NK-92 (cell line): ENCODE data around the gene OR2C1.

Experiments used
- DNase-seq: peaks from one replicate; lab custom pipeline; 2025; ENCODE audit not compliant: unreplicated experiment; lab: John Stamatoyannopoulos, UW

The OR2C1 gene

DNA sequence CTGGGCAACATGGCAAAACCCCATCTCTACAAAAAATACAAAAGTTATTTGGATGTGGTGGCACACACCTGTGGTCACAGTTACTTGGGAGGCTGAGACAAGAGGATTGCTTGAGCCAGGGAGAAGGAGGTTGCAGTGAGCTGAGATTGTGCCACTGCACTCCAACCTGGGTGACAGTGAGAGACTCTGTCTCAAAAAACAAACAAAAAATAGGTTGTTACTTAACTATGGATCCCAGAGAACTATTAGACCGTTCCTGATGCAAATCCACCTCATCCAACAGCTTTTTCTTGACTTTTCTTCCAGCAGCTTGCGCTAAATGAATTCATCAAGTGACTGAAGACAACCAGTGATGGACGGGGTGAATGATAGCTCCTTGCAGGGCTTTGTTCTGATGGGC, at the start of gene OR2C1:
Gene OR2C1, plus strand, starts transcription at position 301 of the 400 bp plus-strand sequence. Its CDS starts 52 bp downstream, at position 353.
- DNase-seq, result no peak

GRCh38 chr16:3306078-3306477, 49.6 kb upstream of the OR2C1 start:
- no peak for DNase-seq

- DNase-seq, result no peak
Observed at GRCh38 chr16:3311496-3311895, 44.2 kb upstream of the OR2C1 start.

GRCh38 chr16:3317315-3317999, 38.2 kb upstream of the OR2C1 start:
- no peak for DNase-seq

- DNase-seq, result no peak
Observed at GRCh38 chr16:3321816-3322215, 33.9 kb upstream of the OR2C1 start.

- no peak for DNase-seq
Observed at GRCh38 chr16:3327514-3327913, 28.2 kb upstream of the OR2C1 start.

DNA sequence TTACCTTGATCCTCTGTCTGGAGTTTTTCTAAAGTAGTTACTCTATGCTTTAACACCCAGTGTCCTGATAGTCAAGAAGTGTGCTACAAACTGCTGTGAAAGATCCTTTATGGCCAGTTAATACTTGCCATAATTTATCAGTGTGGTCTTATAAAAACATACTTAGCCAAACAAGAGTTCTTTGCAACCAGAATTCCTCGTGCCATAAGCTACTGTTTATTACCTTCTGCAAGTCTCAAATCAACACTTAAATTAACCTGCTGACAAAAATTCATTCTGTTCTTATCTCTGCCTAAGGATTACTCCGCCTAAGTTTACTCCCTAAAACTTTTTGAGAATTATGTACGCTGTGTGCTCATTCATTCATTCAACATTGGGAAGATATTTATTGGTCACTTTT, 27.6 kb upstream of the OR2C1 start:
- no peak for DNase-seq

GRCh38 chr16:3328643-3329042, 27.0 kb upstream of the OR2C1 start:
- DNase-seq, result no peak

DNA sequence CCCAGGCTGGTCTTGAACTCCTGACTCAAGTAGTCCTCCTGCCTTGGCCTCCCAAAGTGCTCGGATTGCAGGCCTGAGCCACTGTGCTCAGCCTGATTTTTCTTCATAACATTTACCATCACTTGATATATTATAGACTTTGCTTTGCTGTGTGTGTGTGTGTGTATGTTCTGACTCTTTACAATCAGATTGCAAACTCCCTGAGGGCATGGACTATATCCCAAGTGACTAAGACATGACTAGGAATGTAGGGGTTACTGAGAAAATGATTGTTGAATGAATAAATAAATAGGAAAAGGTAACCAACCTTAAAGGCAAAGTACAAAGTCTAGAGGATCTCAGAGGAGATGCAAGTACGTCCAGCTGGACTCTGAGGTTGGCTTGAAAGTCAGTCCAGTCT, 9.6 kb upstream of the OR2C1 start:
- no peak for DNase-seq

DNA sequence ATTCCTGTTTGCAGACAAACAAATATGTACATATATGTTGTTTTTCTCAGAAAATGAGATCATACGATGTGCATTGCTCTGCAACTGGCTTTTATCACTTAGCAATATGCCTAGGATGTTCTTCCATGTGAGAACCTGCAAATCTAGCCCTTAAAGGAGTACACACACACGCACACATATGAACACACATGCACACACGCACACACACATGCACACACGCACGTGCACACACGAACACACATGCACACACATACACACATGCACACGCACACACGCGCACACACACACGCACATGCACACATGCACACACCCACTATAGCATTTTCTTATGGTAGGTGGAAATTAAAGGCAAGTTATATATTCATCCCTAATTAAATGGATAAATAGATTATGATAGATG, 8.1 kb upstream of the OR2C1 start:
- no peak for DNase-seq

- DNase-seq, result no peak
Observed at GRCh38 chr16:3348547-3349167, 7.0 kb upstream of the OR2C1 start.

DNA sequence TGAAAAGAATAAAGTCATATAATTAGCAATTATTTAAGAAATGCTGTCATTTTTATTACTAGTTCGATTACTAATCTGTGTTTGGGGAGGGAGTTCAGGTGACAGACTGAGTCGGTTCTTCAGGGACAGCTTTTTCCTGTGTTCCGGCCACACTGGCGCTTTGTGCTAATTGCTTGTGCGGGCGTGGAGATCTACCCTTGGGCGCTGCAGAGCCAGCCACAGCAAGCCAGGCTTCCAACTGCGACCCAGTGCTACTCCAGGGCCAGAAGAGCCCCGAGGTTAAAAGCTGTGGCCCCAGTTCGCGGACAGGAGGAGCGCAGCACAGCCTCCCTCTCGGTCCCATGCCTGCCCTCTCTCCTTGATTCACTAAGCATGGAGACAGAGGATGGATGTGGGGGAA, 6.5 kb upstream of the OR2C1 start:
- DNase-seq, result no peak

DNA sequence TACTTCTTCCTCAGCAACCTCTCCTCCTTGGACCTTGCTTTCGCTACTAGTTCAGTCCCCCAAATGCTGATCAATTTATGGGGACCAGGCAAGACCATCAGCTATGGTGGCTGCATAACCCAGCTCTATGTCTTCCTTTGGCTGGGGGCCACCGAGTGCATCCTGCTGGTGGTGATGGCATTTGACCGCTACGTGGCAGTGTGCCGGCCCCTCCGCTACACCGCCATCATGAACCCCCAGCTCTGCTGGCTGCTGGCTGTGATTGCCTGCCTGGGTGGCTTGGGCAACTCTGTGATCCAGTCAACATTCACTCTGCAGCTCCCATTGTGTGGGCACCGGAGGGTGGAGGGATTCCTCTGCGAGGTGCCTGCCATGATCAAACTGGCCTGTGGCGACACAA, 429 bp downstream of the OR2C1 start:
- DNase-seq, result no peak

- no peak for DNase-seq
Observed at GRCh38 chr16:3358871-3359270, 3.2 kb downstream of the OR2C1 start.

DNA sequence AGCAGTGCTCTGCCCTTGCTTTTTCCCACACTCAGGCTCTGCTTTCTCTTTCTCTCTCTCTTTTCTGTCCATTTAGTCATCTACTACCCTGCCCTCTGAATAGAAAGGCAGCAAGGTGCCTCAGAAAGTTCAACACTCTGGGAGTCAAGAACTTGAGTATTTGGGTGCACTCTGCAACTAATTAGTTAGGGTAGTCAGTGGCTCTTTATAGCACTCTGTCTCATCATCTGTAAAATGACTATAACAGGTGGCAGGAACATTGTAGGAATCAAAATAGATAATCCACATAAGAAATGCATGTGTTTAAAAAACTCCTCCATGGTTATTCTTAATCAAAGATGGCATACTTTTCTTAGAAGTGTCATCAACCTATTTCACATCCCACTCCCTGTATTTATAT, 7.2 kb downstream of the OR2C1 start:
- no peak for DNase-seq

DNA sequence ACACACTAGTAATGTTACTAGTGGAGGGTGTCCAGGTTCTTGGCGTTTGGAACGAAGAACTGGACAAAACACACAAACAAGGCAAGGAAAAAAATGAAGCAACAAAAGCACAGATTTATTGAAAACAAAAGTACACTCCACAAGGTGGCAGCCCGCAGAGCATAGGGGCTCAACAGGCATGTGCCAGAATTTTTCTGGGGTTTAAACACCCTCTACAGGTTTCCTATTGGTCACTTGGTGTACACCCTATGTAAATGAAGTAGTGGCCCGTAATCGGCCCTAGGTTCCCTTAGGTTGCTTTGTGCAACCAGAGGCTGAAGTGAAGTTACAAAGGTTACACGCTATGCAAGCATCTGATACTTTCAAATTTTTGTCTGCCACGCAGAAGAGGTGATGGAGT, 8.1 kb downstream of the OR2C1 start:
- no peak for DNase-seq

- peak; percentile 29 for DNase-seq
Observed at GRCh38 chr16:3364774-3365427, 9.2 kb downstream of the OR2C1 start.

DNA sequence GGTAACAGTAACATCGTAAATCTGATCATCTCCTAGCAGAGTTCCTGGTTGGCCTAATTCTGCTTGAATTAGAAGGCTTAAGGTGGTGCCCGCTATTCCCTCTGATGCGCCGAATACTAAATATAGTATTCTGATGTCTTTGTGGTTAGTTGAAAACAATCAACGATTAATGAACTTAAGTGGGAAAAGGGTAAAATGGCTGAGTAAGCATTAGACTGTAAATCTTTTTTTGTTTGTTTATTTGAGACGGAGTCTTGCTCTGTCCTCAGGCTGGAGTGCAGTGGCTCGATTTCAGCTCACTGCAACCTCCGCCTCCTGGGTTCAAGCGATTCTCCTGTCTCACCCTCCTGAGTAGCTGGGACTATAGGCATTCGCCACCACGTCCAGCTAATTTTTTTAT, 13.4 kb downstream of the OR2C1 start:
- no peak for DNase-seq

- DNase-seq, result no peak
Observed at GRCh38 chr16:3375680-3376079, 20.0 kb downstream of the OR2C1 start.

GRCh38 chr16:3377917-3378316, 22.2 kb downstream of the OR2C1 start:
- DNase-seq, result no peak

- DNase-seq, result no peak
Observed at GRCh38 chr16:3383045-3383448, 27.4 kb downstream of the OR2C1 start.

- DNase-seq, result no peak
Observed at GRCh38 chr16:3388325-3388724, 32.6 kb downstream of the OR2C1 start.
